AG09309 (cell line): Measurements from ENCODE around the gene NEUROG1.
"Not testable (repeated sequence)": the region's sequence is repeated elsewhere in the genome, so short reads cannot be mapped to it uniquely, and the experiment has no call there.

ENCODE experiments used
- DNase-seq: peaks from one replicate; pipeline ENCODE4 v3.0.0-alpha.2; 2010; ENCODE audit warnings: low read depth
- H3K4me3 ChIP-seq: 2 replicates; pipeline ENCODE4 v1.5.1; 2011; ENCODE audit warnings: mild to moderate bottlenecking, low read depth, low read length, moderate library complexity; ENCODE audit not compliant: control insufficient read depth
- CTCF ChIP-seq: IDR thresholded peaks from 2 replicates; pipeline ENCODE4 v1.5.1; 2011; ENCODE audit warnings: mild to moderate bottlenecking, low read depth, low read length, inconsistent platforms; ENCODE audit not compliant: insufficient read depth, control insufficient read depth; ENCODE audit errors: missing control alignments

The NEUROG1 gene

GRCh38 chr5:135533334-135533733 is 2.4 kb downstream of the NEUROG1 start:
- no peak for TF ChIP-seq CTCF
- no peak for DNase-seq
- no peak overlapping the region for H3K4me3 ChIP-seq

- not testable (repeated sequence) for H3K4me3 ChIP-seq, DNase-seq
Observed at GRCh38 chr5:135529576-135529975, 6.2 kb downstream of the NEUROG1 start.

- no peak overlapping the region for H3K4me3 ChIP-seq
- no peak for DNase-seq
- no peak for TF ChIP-seq CTCF
Observed at GRCh38 chr5:135526924-135527323, 8.8 kb downstream of the NEUROG1 start.

GRCh38 chr5:135521964-135522363 is 13.8 kb downstream of the NEUROG1 start:
- no peak for TF ChIP-seq CTCF
- DNase-seq = no peak
- no peak overlapping the region for H3K4me3 ChIP-seq

- no peak overlapping the region for H3K4me3 ChIP-seq
- no peak for DNase-seq
- TF ChIP-seq CTCF = no peak
Observed at GRCh38 chr5:135517631-135518030, 18.1 kb downstream of the NEUROG1 start.

GRCh38 chr5:135514116-135514515 is 21.6 kb downstream of the NEUROG1 start:
- H3K4me3 ChIP-seq = no peak overlapping the region
- no peak for DNase-seq
- no peak for TF ChIP-seq CTCF

- DNase-seq = no peak
- H3K4me3 ChIP-seq = no peak overlapping the region
- TF ChIP-seq CTCF = no peak
Observed at GRCh38 chr5:135511761-135512575, 23.8 kb downstream of the NEUROG1 start.
